RWPE1 (cell line): ENCODE data around the gene WDR86.

Experiments used
- CTCF ChIA-PET: fragments of 350-600 bp; sonication (Branson Sonifier 250); formaldehyde crosslinking; extraction: SDS; loops from one replicate; lab custom pipeline; 2021; lab: Yijun Ruan, JAX
- POLR2A ChIA-PET: fragments of 400-600 bp; formaldehyde crosslinking; extraction: SDS; loops from one replicate; lab custom pipeline; 2020; ENCODE audit warnings: antibody characterized with exemption; ENCODE audit not compliant: low non-redundant PET; lab: Yijun Ruan, JAX
- DNase-seq: peaks from one replicate; pipeline ENCODE4 v3.0.0; 2012; ENCODE audit warnings: low spot score
- H3K27ac ChIP-seq: fragments of 450-650 bp; 2 replicates; pipeline ENCODE4 v1.5.1; 2017
- TF ChIP-seq, protein P1 (sequence below): fragments of 450-650 bp; conservative IDR thresholded peaks from 2 replicates; pipeline ENCODE4 v1.5.1; 2017; ENCODE audit warnings: low read depth, mild to moderate bottlenecking

The WDR86 gene

DNA sequence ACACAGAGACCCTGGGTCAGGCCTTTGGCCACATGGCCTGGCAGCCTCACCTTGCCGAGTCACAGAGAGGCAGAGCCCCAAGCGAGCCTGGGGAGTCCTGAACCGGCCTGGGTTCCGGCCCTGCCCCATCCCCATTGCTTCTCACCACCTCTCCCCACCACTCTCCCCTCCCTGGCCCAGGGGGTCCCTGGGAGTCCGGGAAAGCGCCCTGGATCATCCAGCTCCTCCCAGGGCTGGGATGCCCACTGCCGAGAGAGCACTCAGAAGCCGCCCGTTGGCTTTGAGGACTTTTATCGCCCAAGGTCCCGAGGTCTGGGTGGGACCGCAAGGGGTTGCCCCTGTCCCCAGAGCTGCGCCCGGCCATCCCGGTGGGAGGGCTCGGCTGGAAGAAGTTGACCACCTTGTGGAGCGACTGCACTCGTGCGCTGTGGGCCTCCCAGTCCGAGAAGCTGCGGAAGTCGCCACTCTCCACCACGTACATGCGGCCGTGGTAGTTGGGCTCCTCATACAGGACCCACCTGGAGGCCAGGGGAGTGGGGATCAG lies 22.0 kb upstream of the WDR86 start:
- no peak overlapping the region for H3K27ac ChIP-seq
- POLR2A ChIA-PET: no interaction called here
- DNase-seq: no peak
- TF ChIP-seq, protein P1, sequence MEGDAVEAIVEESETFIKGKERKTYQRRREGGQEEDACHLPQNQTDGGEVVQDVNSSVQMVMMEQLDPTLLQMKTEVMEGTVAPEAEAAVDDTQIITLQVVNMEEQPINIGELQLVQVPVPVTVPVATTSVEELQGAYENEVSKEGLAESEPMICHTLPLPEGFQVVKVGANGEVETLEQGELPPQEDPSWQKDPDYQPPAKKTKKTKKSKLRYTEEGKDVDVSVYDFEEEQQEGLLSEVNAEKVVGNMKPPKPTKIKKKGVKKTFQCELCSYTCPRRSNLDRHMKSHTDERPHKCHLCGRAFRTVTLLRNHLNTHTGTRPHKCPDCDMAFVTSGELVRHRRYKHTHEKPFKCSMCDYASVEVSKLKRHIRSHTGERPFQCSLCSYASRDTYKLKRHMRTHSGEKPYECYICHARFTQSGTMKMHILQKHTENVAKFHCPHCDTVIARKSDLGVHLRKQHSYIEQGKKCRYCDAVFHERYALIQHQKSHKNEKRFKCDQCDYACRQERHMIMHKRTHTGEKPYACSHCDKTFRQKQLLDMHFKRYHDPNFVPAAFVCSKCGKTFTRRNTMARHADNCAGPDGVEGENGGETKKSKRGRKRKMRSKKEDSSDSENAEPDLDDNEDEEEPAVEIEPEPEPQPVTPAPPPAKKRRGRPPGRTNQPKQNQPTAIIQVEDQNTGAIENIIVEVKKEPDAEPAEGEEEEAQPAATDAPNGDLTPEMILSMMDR: no peak
- CTCF ChIA-PET: no interaction called here

DNA sequence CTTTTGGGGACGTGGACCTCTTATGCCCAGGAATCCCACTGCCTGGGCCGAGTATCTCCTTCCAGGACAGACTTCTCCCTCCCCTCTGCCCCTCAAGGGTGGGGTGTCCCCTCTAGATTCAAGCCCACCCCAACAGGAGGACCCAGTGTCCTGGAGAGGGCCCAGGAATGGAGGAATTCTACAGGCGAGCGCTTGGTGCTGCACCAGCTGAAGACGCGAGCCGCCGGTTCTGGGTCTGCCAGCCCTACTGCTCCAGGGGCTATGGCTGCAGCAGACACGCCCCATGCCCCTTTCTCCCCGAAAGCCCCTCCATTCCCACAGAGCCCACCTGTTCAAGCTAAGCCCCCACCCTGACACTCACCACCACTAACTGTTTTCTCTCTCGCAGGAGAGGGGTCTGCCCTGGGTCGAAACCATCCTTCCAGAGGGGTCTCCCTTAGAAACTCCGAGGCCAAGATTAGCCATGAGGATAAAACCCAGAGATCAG lies 21.5 kb upstream of the WDR86 start:
- CTCF ChIA-PET: no interaction called here
- TF ChIP-seq, protein P1: no peak
- no peak overlapping the region for H3K27ac ChIP-seq
- DNase-seq: no peak
- POLR2A ChIA-PET: no interaction called here

DNA sequence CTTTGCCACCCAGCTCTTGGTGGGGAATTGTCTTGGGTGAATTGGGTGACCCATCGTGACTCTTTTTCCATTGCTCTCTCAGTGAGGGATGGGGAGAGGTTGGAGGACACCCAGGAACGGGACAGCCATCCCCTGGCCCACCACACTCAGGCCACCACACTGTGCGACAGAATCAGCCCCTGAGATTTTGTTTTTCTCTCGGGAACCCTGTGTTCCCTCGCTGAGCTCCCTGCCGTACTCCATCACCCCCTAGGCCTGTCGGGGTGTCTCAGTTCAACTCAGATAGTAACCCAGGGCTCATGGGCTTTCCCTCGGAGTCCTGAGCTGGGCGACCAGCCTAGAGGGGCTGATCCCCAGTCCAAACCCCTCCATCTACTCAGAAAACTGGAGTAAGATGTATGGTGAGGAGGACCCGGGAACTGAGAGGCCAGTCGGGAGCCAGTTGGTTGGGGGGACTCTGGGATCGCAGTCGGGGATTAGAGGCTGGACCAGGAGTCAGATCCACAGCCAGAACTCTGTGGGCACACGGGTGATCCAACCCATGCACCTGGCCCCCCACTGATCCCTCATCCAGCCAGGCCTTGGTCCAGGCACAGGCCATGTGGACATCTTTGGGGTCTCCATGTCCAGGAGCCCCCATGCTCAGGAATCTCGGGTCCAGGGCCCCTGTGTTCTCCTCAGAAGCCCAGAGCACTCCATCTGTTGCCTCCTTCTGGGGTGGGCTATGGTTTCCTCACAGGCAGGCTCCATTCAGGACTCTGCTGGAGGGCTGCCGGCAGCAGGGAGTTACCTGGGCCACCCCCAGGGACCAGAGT lies 20.8 kb upstream of the WDR86 start:
- no peak overlapping the region for H3K27ac ChIP-seq
- no peak for DNase-seq
- ChIA-PET CTCF (no interaction called here), POLR2A (no interaction called here)
- TF ChIP-seq, protein P1: no peak

DNA sequence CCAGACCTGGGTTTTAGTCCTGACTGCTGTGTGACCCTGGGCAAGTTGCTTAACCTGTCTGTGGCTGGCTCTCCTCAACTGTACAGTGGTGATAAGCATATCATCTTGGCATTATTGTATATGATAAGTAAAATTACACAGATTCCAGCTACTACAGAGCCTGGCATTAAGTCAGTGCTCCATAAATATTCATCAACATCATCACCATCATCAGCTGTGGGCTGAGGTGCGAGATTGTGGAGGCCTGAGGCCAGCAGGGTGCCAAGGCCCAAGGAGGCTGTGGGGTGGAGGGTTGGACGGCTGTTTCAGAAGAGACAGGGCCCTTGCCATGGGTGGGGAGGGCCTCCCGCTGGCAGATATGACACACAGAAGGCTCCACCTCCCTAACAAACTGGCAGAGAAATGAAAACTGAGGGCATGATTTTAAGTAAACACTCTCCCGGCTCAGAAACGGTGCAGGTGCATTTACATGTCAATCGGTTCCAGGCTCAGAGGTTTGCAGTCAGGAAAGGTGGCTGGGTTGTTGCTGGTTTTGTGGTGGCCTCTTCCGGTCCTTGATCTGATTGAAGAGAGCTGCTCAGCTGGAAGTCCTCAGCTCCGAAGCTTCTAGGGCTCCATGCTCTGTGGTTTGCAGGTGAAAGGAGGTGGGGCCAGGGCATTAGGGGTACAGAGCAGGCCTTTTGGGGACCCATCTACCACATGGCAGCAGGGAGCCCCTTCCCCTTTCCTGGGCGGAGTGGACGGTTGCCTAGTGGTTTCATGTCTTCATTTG lies 19.9 kb upstream of the WDR86 start:
- TF ChIP-seq, protein P1: no peak
- ChIA-PET POLR2A (no interaction called here), CTCF (no interaction called here)
- no peak overlapping the region for H3K27ac ChIP-seq
- DNase-seq: no peak

DNA sequence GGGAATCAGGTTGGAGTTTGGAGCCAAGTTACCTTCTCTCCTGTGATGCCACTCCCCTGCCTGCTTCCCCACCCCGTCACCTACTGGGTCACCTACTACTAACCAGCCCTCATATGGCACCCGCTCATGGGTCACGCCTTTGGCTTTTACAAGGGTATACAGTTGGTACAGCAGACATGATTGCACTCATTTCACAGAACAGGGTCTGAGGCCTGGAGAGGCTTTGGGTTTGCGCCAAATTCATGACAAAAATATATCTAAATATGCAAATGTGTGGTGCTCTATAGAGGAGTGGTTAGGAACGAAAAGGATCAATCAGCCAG lies 19.4 kb upstream of the WDR86 start:
- no peak overlapping the region for H3K27ac ChIP-seq
- no peak for DNase-seq
- TF ChIP-seq, protein P1: no peak
- POLR2A ChIA-PET: no interaction called here
- CTCF ChIA-PET: no interaction called here

DNA sequence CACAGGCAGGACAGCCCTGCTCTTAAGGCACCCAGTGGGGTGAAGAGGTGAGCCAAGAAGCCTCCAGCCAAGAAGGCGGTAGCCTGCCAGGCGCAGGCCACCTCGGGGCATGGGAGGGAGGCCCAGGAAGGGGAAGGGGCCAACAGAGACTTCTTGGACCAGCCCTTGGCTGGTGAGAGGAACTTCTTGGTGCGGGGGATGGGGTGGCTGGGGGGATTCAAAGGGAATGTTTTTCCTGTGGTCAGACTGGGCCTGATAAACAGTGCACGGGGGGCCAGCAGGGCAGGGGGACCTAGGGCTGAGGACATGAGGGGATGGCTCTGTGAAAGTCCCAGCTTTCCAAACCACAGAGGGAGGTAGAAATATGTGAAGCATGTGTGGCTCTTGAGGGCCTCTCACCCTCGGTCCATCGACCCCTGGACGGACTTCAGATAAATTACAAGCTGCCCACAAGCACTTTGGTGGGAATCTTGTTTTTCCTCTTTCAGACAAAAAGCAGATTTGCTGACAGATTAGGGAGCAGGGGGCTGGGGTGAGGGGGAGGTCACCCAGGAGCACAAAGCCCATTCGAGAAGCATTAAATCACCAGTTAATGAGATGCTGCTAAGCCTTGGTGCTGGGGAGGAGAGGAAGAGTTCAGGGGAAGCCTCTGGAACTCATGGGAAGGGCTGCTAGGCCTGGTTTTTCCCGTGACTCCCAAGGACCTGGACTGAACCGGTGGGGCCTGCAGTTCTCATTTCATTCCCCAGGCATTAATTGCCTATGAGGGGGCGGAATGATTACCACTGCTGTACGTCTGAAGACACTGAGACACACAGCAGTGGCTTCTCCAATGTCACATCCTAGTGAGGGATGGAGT lies 18.8 kb upstream of the WDR86 start:
- TF ChIP-seq, protein P1: no peak
- H3K27ac ChIP-seq: no peak overlapping the region
- POLR2A ChIA-PET: no interaction called here
- no peak for DNase-seq
- CTCF ChIA-PET: no interaction called here
